HEK293 (cell line): ENCODE results near the gene MCM10.

Experiments
- CTCF ChIA-PET: fragments of 350-600 bp; formaldehyde crosslinking; extraction: SDS; loops from one replicate; lab custom pipeline; 2021; ENCODE audit warnings: antibody characterized with exemption; lab: Yijun Ruan, JAX
- POLR2A ChIA-PET: fragments of 300-600 bp; formaldehyde crosslinking; extraction: SDS; loops from one replicate; lab custom pipeline; 2020; ENCODE audit warnings: antibody characterized with exemption, inconsistent platforms; lab: Yijun Ruan, JAX
- H3K27ac ChIP-seq: fragments of 200-500 bp; sonication (Bioruptor generic); 2 replicates; pipeline ENCODE4 v1.5.1; 2014; ENCODE audit warnings: low read depth, low read length, control low read depth, inconsistent platforms; ENCODE audit errors: extremely low read depth
- H3K36me3 ChIP-seq, 2 experiments: fragments of 200-500 bp in 1 of 2; sonication (Bioruptor generic) in 1 of 2; 1 replicate in 1 of 2; 2 replicates in 1 of 2; pipeline ENCODE4 v1.5.1; 2014 to 2017; ENCODE audit warnings: inconsistent platforms in 2 of 2, low read length in 2 of 2; ENCODE audit not compliant: control insufficient read depth in 2 of 2, insufficient read depth in 1 of 2
- H3K4me1 ChIP-seq: fragments of 200-500 bp; sonication (Bioruptor generic); 2 replicates; pipeline ENCODE4 v1.5.1; 2014; ENCODE audit warnings: mild to moderate bottlenecking, low read length, inconsistent platforms; ENCODE audit not compliant: control insufficient read depth, insufficient read depth
- H3K4me3 ChIP-seq: 2 replicates; pipeline ENCODE4 v1.5.1; 2011; ENCODE audit warnings: low read depth, mild to moderate bottlenecking, control low read depth, low read length, moderate library complexity
- H3K9me3 ChIP-seq: fragments of 200-500 bp; sonication (Bioruptor generic); 2 replicates; pipeline ENCODE4 v1.5.1; 2014; ENCODE audit warnings: low read depth, low read length, inconsistent platforms; ENCODE audit not compliant: control insufficient read depth, insufficient read depth
- GLIS1 ChIP-seq: fragments of 450-650 bp; formaldehyde crosslinking; IDR thresholded peaks from 2 replicates; pipeline ENCODE4 v1.5.1; 2016; ENCODE audit warnings: missing biosample characterization, missing genetic modification characterization
- MEIS1 ChIP-seq: sonication (generic); formaldehyde crosslinking; IDR thresholded peaks from 2 replicates; pipeline ENCODE4 v1.8.1; 2022; ENCODE audit warnings: missing genetic modification reagents, mild to moderate bottlenecking, borderline replicate concordance
- SP2 ChIP-seq: fragments of 450-650 bp; formaldehyde crosslinking; IDR thresholded peaks from 2 replicates; pipeline ENCODE4 v1.5.1; 2016; ENCODE audit warnings: missing biosample characterization, missing genetic modification characterization
- YY2 ChIP-seq: fragments of 450-650 bp; formaldehyde crosslinking; IDR thresholded peaks from 2 replicates; pipeline ENCODE4 v1.5.1; 2016; ENCODE audit warnings: missing biosample characterization, missing genetic modification characterization
- ZBTB20 ChIP-seq: fragments of 450-650 bp; formaldehyde crosslinking; IDR thresholded peaks from 2 replicates; pipeline ENCODE4 v1.5.1; 2016; ENCODE audit warnings: missing biosample characterization, missing genetic modification characterization
- ZNF133 ChIP-seq: fragments of 450-650 bp; formaldehyde crosslinking; IDR thresholded peaks from 2 replicates; pipeline ENCODE4 v1.5.1; 2016; ENCODE audit warnings: missing biosample characterization, missing genetic modification characterization
- ZNF157 ChIP-seq: fragments of 450-650 bp; formaldehyde crosslinking; IDR thresholded peaks from 2 replicates; pipeline ENCODE4 v1.5.1; 2016; ENCODE audit warnings: missing biosample characterization, missing genetic modification characterization
- ZNF174 ChIP-seq: fragments of 450-650 bp; formaldehyde crosslinking; IDR thresholded peaks from 2 replicates; pipeline ENCODE4 v1.5.0; 2017; ENCODE audit warnings: missing biosample characterization, mild to moderate bottlenecking, missing genetic modification characterization
- ZNF335 ChIP-seq: fragments of 450-650 bp; formaldehyde crosslinking; conservative IDR thresholded peaks from 2 replicates; pipeline ENCODE4 v1.5.1; 2016; ENCODE audit warnings: missing biosample characterization, missing genetic modification characterization
- ZNF510 ChIP-seq: fragments of 450-650 bp; formaldehyde crosslinking; IDR thresholded peaks from 2 replicates; pipeline ENCODE4 v1.5.1; 2018; ENCODE audit warnings: mild to moderate bottlenecking, missing genetic modification characterization, missing biosample characterization; ENCODE audit not compliant: insufficient replicate concordance
- ZNF530 ChIP-seq: fragments of 450-650 bp; formaldehyde crosslinking; IDR thresholded peaks from 2 replicates; pipeline ENCODE4 v1.5.1; 2016; ENCODE audit warnings: low read depth, missing biosample characterization, missing genetic modification characterization
- ZNF830 ChIP-seq: fragments of 450-650 bp; IDR thresholded peaks from 2 replicates; pipeline ENCODE4 v1.5.0; 2018; ENCODE audit warnings: missing biosample characterization, missing genetic modification characterization, low read depth, mild to moderate bottlenecking, moderate library complexity
- TF ChIP-seq, protein P1 (sequence below): fragments of 450-650 bp; formaldehyde crosslinking; IDR thresholded peaks from 2 replicates; pipeline ENCODE4 v1.5.1; 2016; ENCODE audit warnings: missing biosample characterization, missing genetic modification characterization
- TF ChIP-seq, protein P2 (sequence below): IDR thresholded peaks from 2 replicates; pipeline ENCODE4 v1.6.1; 2011; ENCODE audit warnings: mild to moderate bottlenecking, low read depth, low read length, borderline replicate concordance
- TF ChIP-seq, protein P3 (sequence below): fragments of 450-650 bp; formaldehyde crosslinking; IDR thresholded peaks from 2 replicates; pipeline ENCODE4 v1.5.1; 2016; ENCODE audit warnings: missing biosample characterization, missing genetic modification characterization
- TF ChIP-seq, protein P4 (sequence below): fragments of 450-650 bp; formaldehyde crosslinking; IDR thresholded peaks from 2 replicates; pipeline ENCODE4 v1.5.1; 2016; ENCODE audit warnings: missing biosample characterization, missing genetic modification characterization

Gene MCM10

DNA sequence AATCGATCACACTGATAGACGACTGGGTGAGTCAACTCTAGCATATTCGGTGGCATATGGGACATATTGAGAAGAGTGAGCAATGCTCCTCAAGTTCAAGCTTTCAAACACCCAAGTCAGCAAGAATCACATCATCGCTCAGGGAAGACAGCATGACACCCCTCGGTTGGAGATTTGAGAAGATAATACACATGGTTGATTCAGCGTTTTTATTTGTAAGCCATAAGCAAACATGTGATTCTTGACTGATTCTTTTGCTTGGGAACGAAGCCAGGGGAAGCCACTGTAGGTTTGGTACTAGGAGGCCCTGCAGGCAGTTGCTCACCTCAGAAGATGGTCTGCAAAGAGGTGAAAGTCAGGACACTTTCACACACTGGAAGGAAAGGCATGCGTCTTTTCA lies 60.2 kb downstream of the MCM10 start (continued):
- TF ChIP-seq, protein P1, sequence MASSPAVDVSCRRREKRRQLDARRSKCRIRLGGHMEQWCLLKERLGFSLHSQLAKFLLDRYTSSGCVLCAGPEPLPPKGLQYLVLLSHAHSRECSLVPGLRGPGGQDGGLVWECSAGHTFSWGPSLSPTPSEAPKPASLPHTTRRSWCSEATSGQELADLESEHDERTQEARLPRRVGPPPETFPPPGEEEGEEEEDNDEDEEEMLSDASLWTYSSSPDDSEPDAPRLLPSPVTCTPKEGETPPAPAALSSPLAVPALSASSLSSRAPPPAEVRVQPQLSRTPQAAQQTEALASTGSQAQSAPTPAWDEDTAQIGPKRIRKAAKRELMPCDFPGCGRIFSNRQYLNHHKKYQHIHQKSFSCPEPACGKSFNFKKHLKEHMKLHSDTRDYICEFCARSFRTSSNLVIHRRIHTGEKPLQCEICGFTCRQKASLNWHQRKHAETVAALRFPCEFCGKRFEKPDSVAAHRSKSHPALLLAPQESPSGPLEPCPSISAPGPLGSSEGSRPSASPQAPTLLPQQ (tag by site-specific recombination), result no peak
- no peak for TF ChIP-seq YY2 (tag by site-specific recombination)

DNA sequence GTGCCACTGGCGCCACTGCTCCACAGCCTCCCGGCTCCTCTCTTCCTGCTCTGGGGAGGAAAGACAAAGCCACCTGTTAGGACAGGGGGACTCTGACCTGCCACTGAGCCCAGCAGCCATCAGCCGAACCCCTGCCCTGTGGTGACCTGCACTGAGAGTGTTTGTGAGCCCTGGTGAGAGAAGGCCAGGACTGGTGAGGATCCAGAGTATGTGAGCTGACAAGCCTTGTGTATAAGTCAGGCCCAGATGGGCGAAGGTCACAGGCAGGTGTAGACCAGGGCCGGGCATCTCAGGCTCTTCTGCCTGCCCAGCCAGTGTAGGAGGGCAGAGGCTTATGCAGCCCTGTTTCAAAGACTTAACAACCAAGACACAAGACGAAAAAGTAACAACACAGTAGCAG lies 60.8 kb downstream of the MCM10 start:
- ChIA-PET CTCF (interaction anchor here (0.6 kb wide), 1 partner anchor 81 kb away, joined by 4 read pairs; no protein-coding TSS in a partner anchor), POLR2A (no interaction called here)
- TF ChIP-seq ZNF510 (tag by site-specific recombination), result no peak
- H3K27ac ChIP-seq, result no peak overlapping the region
- no peaks in the 10 kb centered on the region for H3K9me3 ChIP-seq
- H3K4me3 ChIP-seq, result no peak overlapping the region
- no peaks in the 10 kb centered on the region for H3K36me3 ChIP-seq
- H3K4me1 ChIP-seq, result no peaks in the 10 kb centered on the region

DNA sequence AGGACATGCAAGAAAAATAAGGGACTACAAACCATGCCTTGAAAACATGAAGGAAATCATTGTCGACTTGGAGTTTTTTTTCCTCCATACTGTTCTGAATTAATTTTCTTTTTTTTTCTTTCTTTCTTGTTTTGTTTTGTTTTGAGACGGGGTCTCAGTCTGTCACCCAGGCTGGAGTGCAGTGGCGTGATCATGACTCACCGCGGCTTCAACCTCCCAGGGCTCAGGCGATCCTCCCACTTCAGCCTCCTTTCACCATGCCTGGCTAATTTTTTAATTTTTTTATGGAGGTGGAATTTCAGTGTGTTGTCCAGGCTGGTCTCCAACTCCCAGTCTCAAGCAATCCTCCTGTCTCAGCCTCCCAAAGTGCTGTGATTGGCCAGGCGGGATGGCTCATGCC lies 61.2 kb downstream of the MCM10 start:
- Histone ChIP-seq H3K27ac (no peak overlapping the region), H3K36me3 (no peaks in the 10 kb centered on the region)
- TF ChIP-seq SP2 (tag by site-specific recombination) (no peak), ZNF174 (tag by site-specific recombination) (no peak), GLIS1 (tag by site-specific recombination) (peak; percentile 65), ZBTB20 (tag by site-specific recombination) (no peak)
- TF ChIP-seq, all 188 proteins: peak for 1
- H3K4me3 ChIP-seq, result no peak overlapping the region
- H3K9me3 ChIP-seq, result no peaks in the 10 kb centered on the region
- POLR2A ChIA-PET, result interaction anchor here (0.7 kb wide), 1 partner anchor 180 kb away, joined by 4 read pairs; no protein-coding TSS in a partner anchor
- no peaks in the 10 kb centered on the region for H3K4me1 ChIP-seq
- CTCF ChIA-PET, result no interaction called here

DNA sequence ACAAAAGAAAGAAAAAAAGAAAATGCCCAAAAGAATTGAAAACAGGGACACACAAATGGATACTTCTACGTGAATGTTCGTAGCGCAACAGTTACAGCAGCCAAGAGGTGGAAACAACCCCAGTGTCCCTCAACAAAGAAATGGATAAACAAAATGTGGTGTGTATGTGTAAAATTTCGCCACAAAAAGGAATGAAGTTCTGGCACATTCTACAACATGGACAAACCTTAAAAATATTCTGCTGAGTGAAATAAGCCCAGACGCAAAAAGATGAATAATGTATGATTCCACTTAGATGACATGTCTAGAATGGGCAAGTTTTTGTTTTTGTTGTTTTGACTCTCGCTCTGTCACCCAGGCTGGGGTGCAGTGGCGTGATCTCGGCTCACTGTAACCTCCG lies 61.9 kb downstream of the MCM10 start:
- TF ChIP-seq ZNF157 (tag by site-specific recombination), result no peak
- TF ChIP-seq, protein P2, sequence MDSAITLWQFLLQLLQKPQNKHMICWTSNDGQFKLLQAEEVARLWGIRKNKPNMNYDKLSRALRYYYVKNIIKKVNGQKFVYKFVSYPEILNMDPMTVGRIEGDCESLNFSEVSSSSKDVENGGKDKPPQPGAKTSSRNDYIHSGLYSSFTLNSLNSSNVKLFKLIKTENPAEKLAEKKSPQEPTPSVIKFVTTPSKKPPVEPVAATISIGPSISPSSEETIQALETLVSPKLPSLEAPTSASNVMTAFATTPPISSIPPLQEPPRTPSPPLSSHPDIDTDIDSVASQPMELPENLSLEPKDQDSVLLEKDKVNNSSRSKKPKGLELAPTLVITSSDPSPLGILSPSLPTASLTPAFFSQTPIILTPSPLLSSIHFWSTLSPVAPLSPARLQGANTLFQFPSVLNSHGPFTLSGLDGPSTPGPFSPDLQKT, result no peak
- no peak for TF ChIP-seq MEIS1 (CRISPR knock-in tag)
- no peak for TF ChIP-seq ZNF530 (tag by site-specific recombination)
- no peak for TF ChIP-seq ZNF335 (tag by site-specific recombination)
- H3K36me3 ChIP-seq, result no peaks in the 10 kb centered on the region
- no peak overlapping the region for H3K4me3 ChIP-seq
- no peaks in the 10 kb centered on the region for H3K4me1 ChIP-seq
- ChIA-PET CTCF (no interaction called here), POLR2A (interaction anchor here (0.7 kb wide), 1 partner anchor 179 kb away, joined by 4 read pairs; no protein-coding TSS in a partner anchor)
- H3K9me3 ChIP-seq, result no peaks in the 10 kb centered on the region
- H3K27ac ChIP-seq, result no peak overlapping the region

DNA sequence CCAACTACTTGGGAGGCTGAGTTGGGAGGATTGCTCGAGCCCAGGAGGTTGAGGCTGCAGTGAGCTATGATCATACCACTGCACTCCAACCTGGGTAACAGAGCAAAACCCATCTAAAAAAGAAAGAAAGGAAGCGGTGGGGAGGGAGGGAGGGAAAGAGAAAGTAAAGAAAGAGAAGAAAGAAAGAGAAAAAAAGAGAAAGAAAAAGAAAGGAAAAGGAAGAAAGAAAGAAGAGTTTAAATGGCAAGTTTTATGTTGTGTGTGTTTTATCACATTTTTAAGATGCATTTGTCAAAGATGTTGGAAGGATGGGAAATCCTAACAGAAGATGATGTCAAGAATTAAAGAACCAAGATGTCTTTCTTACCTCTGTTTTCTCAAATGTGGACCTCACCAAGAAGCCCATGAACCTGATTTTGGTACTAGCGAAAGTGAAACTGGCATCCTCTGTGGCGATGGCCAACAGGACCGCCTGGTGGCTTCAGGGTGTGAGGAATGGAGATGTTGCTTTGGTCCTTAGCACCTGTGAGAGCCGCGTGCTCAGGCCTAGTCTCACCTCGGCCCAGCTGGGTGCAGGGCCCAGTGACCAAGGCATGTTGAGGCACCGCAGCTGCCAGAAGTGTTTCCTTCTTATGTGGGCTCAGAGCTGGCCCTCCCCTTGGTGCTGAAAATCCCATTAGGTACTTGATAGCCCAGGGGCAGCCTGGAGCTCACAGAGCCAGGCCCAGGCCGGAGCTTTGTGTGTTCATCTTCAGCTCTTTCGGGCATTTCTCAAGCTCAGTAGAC lies 63.0 kb downstream of the MCM10 start:
- Histone ChIP-seq H3K36me3 (no peaks in the 10 kb centered on the region), H3K27ac (no peak overlapping the region), H3K4me3 (no peak overlapping the region), H3K9me3 (no peaks in the 10 kb centered on the region), H3K4me1 (no peaks in the 10 kb centered on the region)
- POLR2A ChIA-PET, result no interaction called here
- CTCF ChIA-PET, result no interaction called here
- no peak for TF ChIP-seq ZNF830 (tag by site-specific recombination)
- TF ChIP-seq, protein P3, sequence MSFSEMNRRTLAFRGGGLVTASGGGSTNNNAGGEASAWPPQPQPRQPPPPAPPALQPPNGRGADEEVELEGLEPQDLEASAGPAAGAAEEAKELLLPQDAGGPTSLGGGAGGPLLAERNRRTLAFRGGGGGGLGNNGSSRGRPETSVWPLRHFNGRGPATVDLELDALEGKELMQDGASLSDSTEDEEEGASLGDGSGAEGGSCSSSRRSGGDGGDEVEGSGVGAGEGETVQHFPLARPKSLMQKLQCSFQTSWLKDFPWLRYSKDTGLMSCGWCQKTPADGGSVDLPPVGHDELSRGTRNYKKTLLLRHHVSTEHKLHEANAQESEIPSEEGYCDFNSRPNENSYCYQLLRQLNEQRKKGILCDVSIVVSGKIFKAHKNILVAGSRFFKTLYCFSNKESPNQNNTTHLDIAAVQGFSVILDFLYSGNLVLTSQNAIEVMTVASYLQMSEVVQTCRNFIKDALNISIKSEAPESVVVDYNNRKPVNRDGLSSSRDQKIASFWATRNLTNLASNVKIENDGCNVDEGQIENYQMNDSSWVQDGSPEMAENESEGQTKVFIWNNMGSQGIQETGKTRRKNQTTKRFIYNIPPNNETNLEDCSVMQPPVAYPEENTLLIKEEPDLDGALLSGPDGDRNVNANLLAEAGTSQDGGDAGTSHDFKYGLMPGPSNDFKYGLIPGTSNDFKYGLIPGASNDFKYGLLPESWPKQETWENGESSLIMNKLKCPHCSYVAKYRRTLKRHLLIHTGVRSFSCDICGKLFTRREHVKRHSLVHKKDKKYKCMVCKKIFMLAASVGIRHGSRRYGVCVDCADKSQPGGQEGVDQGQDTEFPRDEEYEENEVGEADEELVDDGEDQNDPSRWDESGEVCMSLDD (tag by site-specific recombination), result no peak
- TF ChIP-seq ZNF133, result no peak
- TF ChIP-seq, protein P4, sequence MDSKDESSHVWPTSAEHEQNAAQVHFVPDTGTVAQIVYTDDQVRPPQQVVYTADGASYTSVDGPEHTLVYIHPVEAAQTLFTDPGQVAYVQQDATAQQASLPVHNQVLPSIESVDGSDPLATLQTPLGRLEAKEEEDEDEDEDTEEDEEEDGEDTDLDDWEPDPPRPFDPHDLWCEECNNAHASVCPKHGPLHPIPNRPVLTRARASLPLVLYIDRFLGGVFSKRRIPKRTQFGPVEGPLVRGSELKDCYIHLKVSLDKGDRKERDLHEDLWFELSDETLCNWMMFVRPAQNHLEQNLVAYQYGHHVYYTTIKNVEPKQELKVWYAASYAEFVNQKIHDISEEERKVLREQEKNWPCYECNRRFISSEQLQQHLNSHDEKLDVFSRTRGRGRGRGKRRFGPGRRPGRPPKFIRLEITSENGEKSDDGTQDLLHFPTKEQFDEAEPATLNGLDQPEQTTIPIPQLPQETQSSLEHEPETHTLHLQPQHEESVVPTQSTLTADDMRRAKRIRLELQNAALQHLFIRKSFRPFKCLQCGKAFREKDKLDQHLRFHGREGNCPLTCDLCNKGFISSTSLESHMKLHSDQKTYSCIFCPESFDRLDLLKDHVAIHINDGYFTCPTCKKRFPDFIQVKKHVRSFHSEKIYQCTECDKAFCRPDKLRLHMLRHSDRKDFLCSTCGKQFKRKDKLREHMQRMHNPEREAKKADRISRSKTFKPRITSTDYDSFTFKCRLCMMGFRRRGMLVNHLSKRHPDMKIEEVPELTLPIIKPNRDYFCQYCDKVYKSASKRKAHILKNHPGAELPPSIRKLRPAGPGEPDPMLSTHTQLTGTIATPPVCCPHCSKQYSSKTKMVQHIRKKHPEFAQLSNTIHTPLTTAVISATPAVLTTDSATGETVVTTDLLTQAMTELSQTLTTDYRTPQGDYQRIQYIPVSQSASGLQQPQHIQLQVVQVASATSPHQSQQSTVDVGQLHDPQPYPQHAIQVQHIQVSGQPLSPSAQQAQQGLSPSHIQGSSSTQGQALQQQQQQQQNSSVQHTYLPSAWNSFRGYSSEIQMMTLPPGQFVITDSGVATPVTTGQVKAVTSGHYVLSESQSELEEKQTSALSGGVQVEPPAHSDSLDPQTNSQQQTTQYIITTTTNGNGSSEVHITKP, result no peak
